Gastroesophageal sphincter (tissue), 3 donors: ENCODE results near the gene NPIPB5.
"Not testable (repeated sequence)": the region's sequence is repeated elsewhere in the genome, so short reads cannot be mapped to it uniquely, and the experiment has no call there.

Source experiments
- EP300 ChIP-seq: sonication (generic); formaldehyde crosslinking; IDR thresholded peaks from one replicate; pipeline ENCODE4 v1.6.1; 2017; ENCODE audit warnings: antibody characterized with exemption, mild to moderate bottlenecking
- POLR2A ChIP-seq, 2 donors: fragments of 450-650 bp; IDR thresholded peaks; one replicate each; pipeline ENCODE4 v1.6.1; 2017; ENCODE audit warnings: antibody characterized with exemption in 2 of 2, mild to moderate bottlenecking in 2 of 2, moderate library complexity in 1 of 2
- POLR2AphosphoS5 ChIP-seq: sonication (generic); formaldehyde crosslinking; IDR thresholded peaks from one replicate; pipeline ENCODE4 v1.6.1; 2017; ENCODE audit warnings: antibody characterized with exemption
- TF ChIP-seq, protein P1 (sequence below), 4 experiments: fragments of 200-600 bp in 2 of 4; fragments of 450-650 bp in 2 of 4; sonication (generic) in 1 of 4; IDR thresholded peaks; one replicate each; pipeline ENCODE4 v1.5.1; 2017 to 2019; ENCODE audit warnings: antibody characterized with exemption in 4 of 4, mild to moderate bottlenecking in 2 of 4, moderate library complexity in 2 of 4

GRCh38 chr16:22510591-22510990, at the start of gene NPIPB5:
- TF ChIP-seq, protein P1, sequence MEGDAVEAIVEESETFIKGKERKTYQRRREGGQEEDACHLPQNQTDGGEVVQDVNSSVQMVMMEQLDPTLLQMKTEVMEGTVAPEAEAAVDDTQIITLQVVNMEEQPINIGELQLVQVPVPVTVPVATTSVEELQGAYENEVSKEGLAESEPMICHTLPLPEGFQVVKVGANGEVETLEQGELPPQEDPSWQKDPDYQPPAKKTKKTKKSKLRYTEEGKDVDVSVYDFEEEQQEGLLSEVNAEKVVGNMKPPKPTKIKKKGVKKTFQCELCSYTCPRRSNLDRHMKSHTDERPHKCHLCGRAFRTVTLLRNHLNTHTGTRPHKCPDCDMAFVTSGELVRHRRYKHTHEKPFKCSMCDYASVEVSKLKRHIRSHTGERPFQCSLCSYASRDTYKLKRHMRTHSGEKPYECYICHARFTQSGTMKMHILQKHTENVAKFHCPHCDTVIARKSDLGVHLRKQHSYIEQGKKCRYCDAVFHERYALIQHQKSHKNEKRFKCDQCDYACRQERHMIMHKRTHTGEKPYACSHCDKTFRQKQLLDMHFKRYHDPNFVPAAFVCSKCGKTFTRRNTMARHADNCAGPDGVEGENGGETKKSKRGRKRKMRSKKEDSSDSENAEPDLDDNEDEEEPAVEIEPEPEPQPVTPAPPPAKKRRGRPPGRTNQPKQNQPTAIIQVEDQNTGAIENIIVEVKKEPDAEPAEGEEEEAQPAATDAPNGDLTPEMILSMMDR (IDR thresholded peaks at IDR 0.05): not testable (repeated sequence)
- TF ChIP-seq POLR2A (IDR thresholded peaks at IDR 0.05); EP300; POLR2AphosphoS5: not testable (repeated sequence)
